HCT116 (cell line): Measurements from ENCODE around the gene IFITM2.

Experiments
- CEBPB ChIP-seq: IDR thresholded peaks from 2 replicates; pipeline ENCODE4 v1.6.1; 2012; ENCODE audit warnings: low read depth
- EGR1 ChIP-seq: IDR thresholded peaks from 2 replicates; pipeline ENCODE4 v1.6.1; 2012; ENCODE audit warnings: low read depth
- EZH2 ChIP-seq: fragments of 200-600 bp; sonication (generic); IDR thresholded peaks from 2 replicates; pipeline ENCODE4 v1.6.1; 2017; ENCODE audit warnings: antibody characterized with exemption, mixed run types
- EZH2phosphoT487 ChIP-seq: fragments of 200-600 bp; IDR thresholded peaks from 2 replicates; pipeline ENCODE4 v1.6.1; 2018; ENCODE audit warnings: antibody characterized with exemption, borderline replicate concordance
- POLR2A ChIP-seq: IDR thresholded peaks from 2 replicates; pipeline ENCODE4 v1.7.0; 2011; ENCODE audit warnings: borderline replicate concordance; ENCODE audit not compliant: insufficient read depth, insufficient read length; ENCODE audit errors: extremely low read depth
- POLR2AphosphoS5 ChIP-seq: IDR thresholded peaks from 2 replicates; pipeline ENCODE4 v1.6.1; 2011; ENCODE audit warnings: mild to moderate bottlenecking, low read depth, low read length, moderate library complexity
- SIN3A ChIP-seq: IDR thresholded peaks from 2 replicates; pipeline ENCODE4 v1.6.1; 2012; ENCODE audit warnings: low read depth
- SP1 ChIP-seq: IDR thresholded peaks from 2 replicates; pipeline ENCODE4 v1.6.1; 2012; ENCODE audit warnings: low read depth
- ZFX ChIP-seq: fragments of 450-650 bp; IDR thresholded peaks from 2 replicates; pipeline ENCODE4 v1.6.1; 2017
- TF ChIP-seq, protein P1 (sequence below), 3 experiments: fragments of 200-600 bp in 1 of 3; sonication (generic) in 1 of 3; IDR thresholded peaks in 2 of 3; conservative IDR thresholded peaks in 1 of 3; 2 replicates each; pipeline ENCODE4 v1.5.1; 2012 to 2017; ENCODE audit warnings: low read depth in 2 of 3, low read length in 2 of 3, antibody characterized with exemption in 1 of 3, borderline replicate concordance in 1 of 3, control low read depth in 1 of 3, mild to moderate bottlenecking in 1 of 3, mixed read lengths in 1 of 3, mixed run types in 1 of 3, moderate library complexity in 1 of 3; ENCODE audit not compliant: insufficient read depth in 1 of 3
- TF ChIP-seq, protein P2 (sequence below): IDR thresholded peaks from 2 replicates; pipeline ENCODE4 v1.6.1; 2012

DNA sequence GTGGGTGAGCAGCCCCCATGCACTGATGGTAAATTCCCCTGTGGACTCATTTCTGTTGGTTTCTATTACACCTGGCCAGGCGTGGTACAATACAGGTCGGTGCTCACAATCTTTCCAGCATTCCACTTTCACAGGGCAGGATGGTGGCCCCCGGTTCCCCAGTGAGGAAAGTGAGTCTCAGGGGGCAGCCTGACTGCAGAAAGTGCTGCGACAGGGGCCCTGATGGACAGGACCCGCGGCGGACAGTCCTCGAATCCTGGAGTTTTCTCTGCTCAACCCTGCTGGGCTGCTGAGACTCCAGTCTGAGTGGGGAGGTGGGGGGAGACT, 21.8 kb upstream of the IFITM2 start:
- no peak for TF ChIP-seq SP1
- TF ChIP-seq, protein P1, sequence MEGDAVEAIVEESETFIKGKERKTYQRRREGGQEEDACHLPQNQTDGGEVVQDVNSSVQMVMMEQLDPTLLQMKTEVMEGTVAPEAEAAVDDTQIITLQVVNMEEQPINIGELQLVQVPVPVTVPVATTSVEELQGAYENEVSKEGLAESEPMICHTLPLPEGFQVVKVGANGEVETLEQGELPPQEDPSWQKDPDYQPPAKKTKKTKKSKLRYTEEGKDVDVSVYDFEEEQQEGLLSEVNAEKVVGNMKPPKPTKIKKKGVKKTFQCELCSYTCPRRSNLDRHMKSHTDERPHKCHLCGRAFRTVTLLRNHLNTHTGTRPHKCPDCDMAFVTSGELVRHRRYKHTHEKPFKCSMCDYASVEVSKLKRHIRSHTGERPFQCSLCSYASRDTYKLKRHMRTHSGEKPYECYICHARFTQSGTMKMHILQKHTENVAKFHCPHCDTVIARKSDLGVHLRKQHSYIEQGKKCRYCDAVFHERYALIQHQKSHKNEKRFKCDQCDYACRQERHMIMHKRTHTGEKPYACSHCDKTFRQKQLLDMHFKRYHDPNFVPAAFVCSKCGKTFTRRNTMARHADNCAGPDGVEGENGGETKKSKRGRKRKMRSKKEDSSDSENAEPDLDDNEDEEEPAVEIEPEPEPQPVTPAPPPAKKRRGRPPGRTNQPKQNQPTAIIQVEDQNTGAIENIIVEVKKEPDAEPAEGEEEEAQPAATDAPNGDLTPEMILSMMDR (IDR thresholded peaks at IDR 0.05 in 2 of 3, conservative IDR thresholded peaks at IDR 0.05 in 1 of 3; ENCODE audit: borderline replicate concordance in 1 of 3, insufficient read depth in 1 of 3, low read depth in 2 of 3, low read length in 2 of 3): no peak
- no peak for TF ChIP-seq EZH2
- TF ChIP-seq POLR2AphosphoS5: no peak
- no peak for TF ChIP-seq SIN3A
- no peak for TF ChIP-seq ZFX
- TF ChIP-seq POLR2A: no peak
- TF ChIP-seq, protein P2, sequence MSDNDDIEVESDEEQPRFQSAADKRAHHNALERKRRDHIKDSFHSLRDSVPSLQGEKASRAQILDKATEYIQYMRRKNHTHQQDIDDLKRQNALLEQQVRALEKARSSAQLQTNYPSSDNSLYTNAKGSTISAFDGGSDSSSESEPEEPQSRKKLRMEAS: no peak
- TF ChIP-seq EZH2phosphoT487: no peak
- no peak for TF ChIP-seq CEBPB
- no peak for TF ChIP-seq EGR1
